Measurements from ENCODE around the gene CD83.

Gene CD83

GRCh38 chr6:14083751-14084150 lies 33.8 kb upstream of the CD83 start:
- H3K27ac ChIP-seq: no peak overlapping the region
- TF ChIP-seq ZFX (IDR thresholded peaks at IDR 0.05; ENCODE audit: borderline replicate concordance): no peak

GRCh38 chr6:14084388-14084787 lies 33.2 kb upstream of the CD83 start:
- TF ChIP-seq CTCF (IDR thresholded peaks at IDR 0.05): no peak
- TF ChIP-seq ZFX (IDR thresholded peaks at IDR 0.05; ENCODE audit: borderline replicate concordance): no peak
- H3K27ac ChIP-seq: no peak overlapping the region

DNA sequence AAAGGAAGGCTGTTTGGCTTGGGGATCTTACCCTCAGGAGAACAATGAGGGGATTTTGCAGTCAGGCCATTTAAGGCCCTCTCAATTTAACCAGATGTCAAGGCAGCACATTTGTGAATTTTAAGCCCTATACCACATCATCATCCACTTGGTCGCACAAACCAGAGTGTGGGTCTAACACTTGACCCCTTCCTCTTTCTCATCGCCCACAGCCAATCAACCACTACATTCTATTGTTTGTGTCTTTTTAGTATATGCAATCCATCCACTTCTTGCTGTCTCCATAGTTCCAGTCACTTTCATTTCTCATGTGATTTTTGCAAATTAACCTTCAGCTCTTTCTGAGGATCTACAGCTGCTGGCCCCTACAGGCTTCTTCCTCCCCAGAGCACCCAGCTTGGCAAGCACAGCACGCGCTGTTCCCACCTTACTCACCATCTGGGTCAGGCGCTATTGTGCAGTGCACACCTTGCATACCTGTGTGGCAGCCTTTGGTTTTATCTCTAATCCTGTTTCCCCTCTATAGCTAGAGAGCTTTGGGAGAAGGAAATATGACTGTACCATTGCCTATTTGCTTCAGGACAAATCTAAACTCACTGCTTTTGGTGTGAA lies 32.3 kb upstream of the CD83 start:
- TF ChIP-seq ZFX (IDR thresholded peaks at IDR 0.05; ENCODE audit: borderline replicate concordance) (no peak), CTCF (IDR thresholded peaks at IDR 0.05) (no peak)
- H3K27ac ChIP-seq: no peak overlapping the region

- no peak overlapping the region for H3K27ac ChIP-seq
- TF ChIP-seq ZFX (IDR thresholded peaks at IDR 0.05; ENCODE audit: borderline replicate concordance) (no peak), CTCF (IDR thresholded peaks at IDR 0.05) (no peak)
Observed at GRCh38 chr6:14086701-14087100, 30.9 kb upstream of the CD83 start.

GRCh38 chr6:14088600-14089192 lies 28.9 kb upstream of the CD83 start:
- no peak overlapping the region for H3K27ac ChIP-seq
- no peak for TF ChIP-seq CTCF (IDR thresholded peaks at IDR 0.05)
- no peak for TF ChIP-seq ZFX (IDR thresholded peaks at IDR 0.05; ENCODE audit: borderline replicate concordance)

GRCh38 chr6:14089224-14089623 lies 28.3 kb upstream of the CD83 start:
- H3K27ac ChIP-seq: no peak overlapping the region
- TF ChIP-seq ZFX (IDR thresholded peaks at IDR 0.05; ENCODE audit: borderline replicate concordance) (no peak), CTCF (IDR thresholded peaks at IDR 0.05) (no peak)

- no peak overlapping the region for H3K27ac ChIP-seq
- TF ChIP-seq CTCF (IDR thresholded peaks at IDR 0.05) (no peak), ZFX (IDR thresholded peaks at IDR 0.05; ENCODE audit: borderline replicate concordance) (no peak)
Observed at GRCh38 chr6:14091339-14091978, 26.1 kb upstream of the CD83 start.

Measured in 22Rv1 (cell line).